HG02981 (cell line): ENCODE measurements around the gene OPALIN.

Experiments used
- ATAC-seq: cut with Tn5 transposase; IDR thresholded peaks from one replicate; pipeline ENCODE4 v1.9.1; 2021; ENCODE audit warnings: mild to moderate bottlenecking, moderate library complexity; ENCODE audit not compliant: unreplicated experiment

Gene OPALIN

GRCh38 chr10:96374985-96375830 is 16.4 kb upstream of the OPALIN start:
- peak; percentile 71 for ATAC-seq

- no peak for ATAC-seq
Measured at GRCh38 chr10:96374639-96374984, 15.8 kb upstream of the OPALIN start.

GRCh38 chr10:96374004-96374403 is 15.2 kb upstream of the OPALIN start:
- no peak for ATAC-seq

GRCh38 chr10:96371356-96371755 is 12.6 kb upstream of the OPALIN start:
- ATAC-seq = no peak

DNA sequence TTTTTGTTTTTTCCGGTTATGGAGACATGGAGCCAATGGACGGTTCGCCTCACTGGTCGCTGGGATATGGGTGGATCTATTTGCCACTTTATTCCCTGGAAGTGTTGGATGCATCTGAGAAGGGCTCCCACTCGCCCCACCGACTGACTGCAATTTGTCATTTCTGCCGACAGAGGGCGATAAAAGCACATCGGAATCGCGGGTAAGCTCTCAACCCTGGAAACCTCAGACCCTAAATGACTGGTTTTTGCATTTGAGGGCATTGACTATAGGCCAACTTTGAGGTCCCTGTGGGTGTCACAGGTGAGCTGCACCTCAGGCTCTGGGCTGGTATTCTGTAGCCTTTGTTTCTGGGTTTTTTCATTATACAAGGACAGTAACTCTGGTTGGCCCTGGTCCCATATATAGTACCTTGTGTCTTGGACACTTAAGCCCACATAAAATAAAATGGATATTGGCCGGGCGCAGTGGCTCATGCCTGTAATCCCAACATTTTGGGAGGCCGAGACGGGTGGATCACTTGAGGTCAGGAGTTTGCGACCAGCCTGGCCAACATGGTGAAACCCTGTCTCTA is 11.9 kb upstream of the OPALIN start:
- no peak for ATAC-seq

GRCh38 chr10:96369890-96370583 is 11.2 kb upstream of the OPALIN start:
- ATAC-seq = no peak

GRCh38 chr10:96368971-96369370 is 10.2 kb upstream of the OPALIN start:
- no peak for ATAC-seq

- no peak for ATAC-seq
Measured at GRCh38 chr10:96367470-96367869, 8.7 kb upstream of the OPALIN start.

DNA sequence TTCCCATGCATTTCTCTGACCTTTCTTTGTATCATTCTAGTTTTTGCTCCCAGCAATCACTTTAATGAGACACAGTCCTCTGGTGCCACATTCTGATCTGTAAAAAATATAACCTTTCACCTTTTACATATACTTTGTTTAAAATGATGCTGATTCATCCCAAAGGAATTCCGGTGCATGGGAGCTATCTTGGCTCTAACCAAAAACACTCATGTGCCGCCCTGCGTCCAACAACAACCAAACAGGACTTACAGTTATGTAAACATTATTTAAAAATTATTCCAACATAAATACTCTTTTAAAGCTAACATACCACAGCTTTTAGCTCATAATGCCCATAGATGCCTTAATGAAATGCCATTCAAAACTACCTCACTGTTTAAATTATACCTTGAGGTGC is 7.7 kb upstream of the OPALIN start:
- no peak for ATAC-seq

DNA sequence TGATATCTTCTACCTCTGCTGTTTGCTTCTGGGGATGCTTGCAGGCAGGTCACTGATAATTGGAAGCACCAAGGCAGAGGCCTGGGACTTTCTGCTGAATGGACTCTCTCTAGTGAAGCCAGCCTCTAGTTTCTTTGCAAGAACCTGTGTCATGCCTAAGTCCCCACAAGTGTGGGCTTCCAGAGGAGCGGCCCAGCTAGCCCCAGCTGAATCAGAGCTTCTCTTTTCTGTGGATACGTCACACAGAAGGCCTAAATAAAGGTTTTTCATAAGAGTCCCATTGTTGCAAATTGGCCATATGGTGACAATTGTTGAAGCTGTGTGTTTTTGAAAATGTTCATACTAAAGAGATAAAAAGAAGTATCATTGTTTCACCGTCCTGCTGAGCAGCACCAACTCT is 6.8 kb upstream of the OPALIN start:
- no peak for ATAC-seq

- ATAC-seq = no peak
Measured at GRCh38 chr10:96360766-96361165, 2.0 kb upstream of the OPALIN start.

DNA sequence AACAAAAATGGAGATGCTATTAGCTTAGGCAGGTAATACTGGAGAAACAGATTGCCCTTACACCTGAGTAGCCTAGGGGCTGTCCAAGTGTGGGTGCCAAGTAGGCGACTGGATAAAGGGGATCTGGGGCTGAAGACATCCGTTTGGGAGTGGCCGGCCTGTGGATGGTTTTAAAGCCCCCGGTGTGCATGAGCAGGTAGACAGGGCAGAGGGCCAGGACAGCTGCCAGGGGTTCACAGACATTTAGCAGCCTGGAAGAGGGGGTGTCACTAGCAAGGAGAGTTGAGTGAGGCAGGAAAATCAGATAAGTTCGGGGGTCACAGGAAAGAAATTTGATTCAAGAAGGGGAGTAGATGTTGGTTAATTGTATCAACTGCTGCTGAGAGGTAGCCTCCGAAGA is 1.5 kb upstream of the OPALIN start:
- no peak for ATAC-seq

- ATAC-seq = no peak
Measured at GRCh38 chr10:96359616-96360015, 814 bp upstream of the OPALIN start.

DNA sequence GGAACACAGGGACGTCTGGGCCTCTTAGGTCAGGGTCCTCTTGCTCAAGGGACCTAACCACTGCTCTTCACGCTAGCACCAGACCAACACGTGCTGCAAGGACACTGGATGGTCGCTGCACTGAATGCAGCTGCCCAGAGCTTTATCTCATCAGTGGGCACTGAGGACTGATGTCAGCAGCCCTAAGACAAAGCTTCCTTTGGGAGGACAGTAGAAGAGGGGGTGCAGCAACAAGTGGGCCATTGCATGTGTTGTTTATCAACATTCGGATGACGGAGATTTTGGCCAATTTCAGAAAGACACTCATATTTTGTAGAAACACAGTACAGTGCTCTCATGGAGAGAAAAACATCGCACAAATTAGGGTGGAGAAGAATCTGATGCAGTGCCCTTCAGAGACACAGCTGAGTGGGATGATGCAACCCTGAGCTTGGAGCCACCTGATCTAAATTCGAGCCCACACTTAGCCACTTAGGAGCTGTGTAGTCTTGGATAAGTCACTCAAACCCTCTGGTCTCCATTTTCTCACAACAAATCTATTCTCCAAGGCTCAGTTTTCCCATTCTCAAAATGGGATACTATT is 1.7 kb downstream of the OPALIN start:
- no peak for ATAC-seq

DNA sequence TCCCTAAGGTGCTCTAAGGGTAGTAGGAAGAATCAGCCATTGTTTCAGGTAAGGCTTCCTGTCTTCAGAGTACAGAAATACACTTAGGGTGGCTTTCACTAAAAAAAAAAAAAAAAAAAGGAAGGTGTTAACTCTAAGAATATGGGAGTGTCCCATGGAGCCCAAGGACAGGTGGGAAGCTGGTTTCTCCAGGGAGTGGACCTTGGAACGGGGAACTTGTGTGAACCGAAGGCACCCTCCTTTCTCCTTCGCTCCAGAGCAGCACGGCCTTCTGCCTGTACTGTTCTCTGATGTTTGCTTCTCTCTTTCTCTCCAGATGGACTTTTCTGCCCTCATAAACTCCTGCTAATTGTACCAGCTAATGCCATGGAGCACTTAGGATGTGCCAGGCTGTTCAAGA is 6.2 kb downstream of the OPALIN start:
- no peak for ATAC-seq

GRCh38 chr10:96352027-96352426 is 6.8 kb downstream of the OPALIN start:
- ATAC-seq = no peak

DNA sequence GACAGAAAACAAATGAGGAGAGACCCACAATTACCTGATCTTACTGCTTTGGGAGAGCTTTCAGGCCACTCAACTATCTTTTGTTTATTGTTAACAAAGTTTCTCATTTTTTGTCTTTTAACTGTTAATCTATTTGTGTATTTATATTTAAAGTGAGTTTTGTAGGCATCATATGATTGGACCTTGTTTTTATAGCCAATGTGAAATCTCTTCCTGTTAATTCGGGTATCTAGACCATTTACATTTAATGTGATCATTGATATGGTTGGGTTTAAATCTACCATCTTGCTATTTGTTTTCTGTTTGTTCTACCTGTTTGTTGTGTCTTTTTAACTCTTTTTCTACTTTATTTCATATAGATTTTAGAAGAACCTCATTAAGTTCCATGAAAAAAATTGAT is 12.5 kb downstream of the OPALIN start:
- no peak for ATAC-seq

DNA sequence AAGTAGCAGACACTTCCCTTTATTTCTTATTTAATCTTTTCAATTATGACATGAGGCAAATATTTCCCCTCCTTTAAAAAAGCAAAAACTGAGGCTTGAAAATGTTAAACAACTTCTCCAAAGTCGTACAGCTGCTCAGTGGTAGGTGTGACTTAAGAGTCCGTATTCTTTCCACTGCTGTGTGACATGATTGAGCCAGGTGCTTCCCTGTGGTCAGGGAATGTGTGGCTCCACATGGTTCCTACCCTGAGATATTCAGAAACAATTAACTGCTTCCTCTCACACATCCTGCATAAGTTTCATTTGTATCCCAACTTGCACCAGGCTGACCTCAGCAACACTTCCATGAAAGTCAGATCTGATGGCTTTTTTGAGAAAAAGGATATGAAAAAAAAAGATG is 13.6 kb downstream of the OPALIN start:
- no peak for ATAC-seq

DNA sequence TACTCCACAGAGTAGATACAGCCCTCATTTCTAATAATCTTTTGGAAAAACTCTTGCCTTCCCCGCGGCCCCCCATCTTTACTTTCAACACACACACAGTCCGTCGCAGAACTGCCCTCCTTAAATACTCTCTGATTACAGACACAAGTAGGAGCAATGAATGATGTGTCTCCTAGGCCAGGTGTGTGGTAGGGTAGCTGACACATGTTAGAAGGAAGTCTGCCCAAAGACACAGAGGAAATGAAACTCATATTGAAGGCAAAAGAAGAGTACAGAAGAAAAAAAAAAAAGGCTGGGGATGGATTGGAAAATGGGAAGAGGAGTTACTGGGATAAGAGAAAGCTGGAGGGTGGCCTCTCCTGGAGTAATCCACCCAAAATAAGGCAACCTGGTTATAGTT is 14.6 kb downstream of the OPALIN start:
- ATAC-seq = no peak

DNA sequence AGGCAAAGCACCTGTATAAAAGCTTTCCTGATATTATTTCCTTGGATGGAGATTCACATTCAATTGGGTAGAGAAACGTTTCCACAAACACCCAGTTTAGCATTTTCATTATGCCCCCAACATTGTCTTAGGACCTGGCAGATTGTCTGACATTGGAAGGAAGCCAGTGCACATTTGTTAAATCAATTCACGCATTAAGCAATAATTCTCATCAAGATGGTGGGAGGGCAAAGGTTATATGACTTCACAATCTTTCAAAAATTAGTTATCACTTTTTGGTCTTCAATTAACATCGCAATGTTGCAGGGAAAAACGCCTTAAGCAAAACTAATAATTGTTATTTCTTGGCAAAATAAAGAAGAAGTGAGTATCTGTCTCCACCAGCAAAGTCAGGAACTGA is 16.4 kb downstream of the OPALIN start:
- no peak for ATAC-seq

DNA sequence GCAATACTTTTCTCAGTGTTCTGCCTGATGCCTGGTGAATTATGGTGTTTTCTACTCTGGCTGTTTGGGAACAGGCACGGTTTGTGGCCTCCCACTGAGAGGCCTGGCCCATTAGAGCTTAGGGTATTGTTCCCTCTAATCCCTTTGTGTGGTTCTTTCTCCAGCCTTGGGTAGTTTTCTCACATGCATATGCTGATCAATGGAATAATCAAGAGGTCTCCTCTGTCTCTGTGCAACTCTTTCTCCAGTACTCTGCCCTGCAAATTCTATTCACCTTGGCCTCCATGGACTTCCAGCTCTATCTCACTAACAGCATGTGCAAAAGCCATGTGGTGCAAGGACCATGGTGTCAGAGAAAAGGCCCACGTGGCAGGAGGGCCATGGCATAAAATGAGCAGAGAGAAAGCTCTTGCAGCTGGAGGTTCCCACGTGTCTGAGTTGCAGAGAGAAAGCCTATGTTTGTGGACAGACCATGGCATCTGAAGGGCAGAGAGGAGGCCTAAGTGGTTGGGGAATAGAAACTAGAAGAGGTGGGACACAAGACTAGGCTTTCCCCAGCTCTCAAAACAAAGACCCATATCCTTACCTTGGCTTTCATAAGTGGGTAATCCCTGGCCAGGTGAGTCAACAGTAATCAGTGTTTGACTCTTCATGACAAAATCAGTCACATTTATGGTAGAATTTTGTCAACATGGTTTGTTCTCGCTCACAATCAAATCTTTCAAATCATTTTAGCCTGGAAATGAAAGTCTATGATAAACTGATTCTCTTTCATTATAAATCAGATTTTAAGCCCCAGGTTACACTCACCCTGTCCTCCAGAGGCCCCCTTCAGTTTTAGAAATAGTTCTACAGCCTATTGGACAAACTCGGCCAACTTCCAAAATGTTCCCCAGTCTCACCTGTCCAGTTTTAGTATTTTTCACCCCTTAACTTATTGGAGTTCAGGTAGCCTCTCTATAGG is 17.3 kb downstream of the OPALIN start:
- no peak for ATAC-seq
